Tibial artery (tissue), 4 donors: ENCODE data around the gene SMAD3.

Experiments used
- DNase-seq, 2 donors: peaks; one replicate each; pipeline ENCODE4 v3.0.0-alpha.2; 2019
- H3K27ac ChIP-seq, 2 donors: fragments of 200-600 bp; sonication (generic) in 1 of 2; 1 replicate in 1 of 2; 2 replicates in 1 of 2; pipeline ENCODE4 v1.5.1; 2018 to 2019; ENCODE audit warnings: mild to moderate bottlenecking in 1 of 2
- H3K27me3 ChIP-seq, 2 donors: fragments of 200-600 bp; sonication (generic) in 1 of 2; one replicate each; pipeline versions ENCODE4 v1.5.1 to v1.6.0; 2016 to 2019
- H3K36me3 ChIP-seq, 3 donors: fragments of 200-600 bp; sonication (generic) in 2 of 3; one replicate each; pipeline ENCODE4 v1.5.1; 2016 to 2019; ENCODE audit warnings: mild to moderate bottlenecking in 2 of 3
- H3K4me1 ChIP-seq, 4 donors: fragments of 200-600 bp; sonication (generic) in 2 of 4; 1 replicate in 3 of 4; 2 replicates in 1 of 4; pipeline ENCODE4 v1.5.1; 2016 to 2019
- H3K4me3 ChIP-seq, 2 donors: fragments of 200-600 bp; sonication (generic) in 1 of 2; 1 replicate in 1 of 2; 2 replicates in 1 of 2; pipeline ENCODE4 v1.5.1; 2018 to 2019; ENCODE audit warnings: mild to moderate bottlenecking in 2 of 2
- H3K9me3 ChIP-seq, 3 donors: fragments of 200-600 bp; sonication (generic) in 1 of 3; one replicate each; pipeline ENCODE4 v1.5.1; 2016 to 2019
- intact Hi-C: fragments of 100-400 bp; cut with DNase I; formaldehyde crosslinking; loops from one replicate; pipeline ENCODE4 v1.15.0; 2023; ENCODE audit warnings: low total_unique reads
- TF ChIP-seq, protein P1 (sequence below), 2 experiments: fragments of 200-600 bp in 1 of 2; fragments of 450-650 bp in 1 of 2; IDR thresholded peaks; one replicate each; pipeline ENCODE4 v1.5.1; 2017 to 2019; ENCODE audit warnings: antibody characterized with exemption in 2 of 2, mild to moderate bottlenecking in 1 of 2, moderate library complexity in 1 of 2

SMAD3 gene

DNA sequence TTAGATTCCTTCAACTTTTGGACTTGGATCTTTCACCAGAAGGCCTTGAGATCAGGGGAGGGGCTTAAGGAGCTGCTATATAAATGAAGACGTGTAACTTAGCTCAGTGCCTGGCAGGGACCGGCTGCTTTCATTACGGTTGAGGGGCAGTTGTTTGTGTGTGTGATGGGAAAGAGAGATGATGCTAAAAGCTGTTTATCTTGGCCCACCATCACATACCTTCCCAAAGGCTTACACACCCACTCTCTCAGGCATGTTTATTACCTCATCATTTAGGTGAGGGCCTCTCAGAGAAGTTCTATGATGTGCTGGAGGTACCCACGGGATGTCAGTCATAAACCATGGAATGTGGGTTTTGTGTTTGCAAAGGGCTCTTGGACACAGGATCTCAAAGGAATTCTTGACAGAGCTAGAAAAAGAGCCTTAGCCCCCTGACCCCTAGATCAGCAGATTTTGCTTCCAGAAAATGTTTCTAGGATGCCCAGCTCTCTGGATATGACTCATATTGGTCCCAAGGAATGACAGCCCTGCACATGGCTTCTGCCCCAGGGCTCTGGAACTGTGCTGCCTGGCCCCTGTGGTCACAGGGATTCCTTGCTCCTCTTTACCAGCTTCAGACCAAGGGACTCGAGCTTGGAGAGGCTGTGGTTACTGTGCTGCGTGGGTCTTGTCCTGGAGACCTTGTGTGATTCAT lies 15.9 kb upstream of the SMAD3 start:
- peak in 1 of 2 donors; percentile 77 for DNase-seq
- Histone ChIP-seq H3K27ac (peak overlapping the region; percentile 85 to 86), H3K4me3 (peak overlapping the region in 1 of 2 donors; percentile 10), H3K27me3 (no peaks in the 10 kb centered on the region), H3K9me3 (no peaks in the 10 kb centered on the region), H3K36me3 (no peaks in the 10 kb centered on the region), H3K4me1 (peaks cover 11 to 60% (median 42%) of the 10 kb centered on the region in 4 donors)
- TF ChIP-seq, protein P1, sequence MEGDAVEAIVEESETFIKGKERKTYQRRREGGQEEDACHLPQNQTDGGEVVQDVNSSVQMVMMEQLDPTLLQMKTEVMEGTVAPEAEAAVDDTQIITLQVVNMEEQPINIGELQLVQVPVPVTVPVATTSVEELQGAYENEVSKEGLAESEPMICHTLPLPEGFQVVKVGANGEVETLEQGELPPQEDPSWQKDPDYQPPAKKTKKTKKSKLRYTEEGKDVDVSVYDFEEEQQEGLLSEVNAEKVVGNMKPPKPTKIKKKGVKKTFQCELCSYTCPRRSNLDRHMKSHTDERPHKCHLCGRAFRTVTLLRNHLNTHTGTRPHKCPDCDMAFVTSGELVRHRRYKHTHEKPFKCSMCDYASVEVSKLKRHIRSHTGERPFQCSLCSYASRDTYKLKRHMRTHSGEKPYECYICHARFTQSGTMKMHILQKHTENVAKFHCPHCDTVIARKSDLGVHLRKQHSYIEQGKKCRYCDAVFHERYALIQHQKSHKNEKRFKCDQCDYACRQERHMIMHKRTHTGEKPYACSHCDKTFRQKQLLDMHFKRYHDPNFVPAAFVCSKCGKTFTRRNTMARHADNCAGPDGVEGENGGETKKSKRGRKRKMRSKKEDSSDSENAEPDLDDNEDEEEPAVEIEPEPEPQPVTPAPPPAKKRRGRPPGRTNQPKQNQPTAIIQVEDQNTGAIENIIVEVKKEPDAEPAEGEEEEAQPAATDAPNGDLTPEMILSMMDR (IDR thresholded peaks at IDR 0.05): no peak
- intact Hi-C loops: no loop called here

DNA sequence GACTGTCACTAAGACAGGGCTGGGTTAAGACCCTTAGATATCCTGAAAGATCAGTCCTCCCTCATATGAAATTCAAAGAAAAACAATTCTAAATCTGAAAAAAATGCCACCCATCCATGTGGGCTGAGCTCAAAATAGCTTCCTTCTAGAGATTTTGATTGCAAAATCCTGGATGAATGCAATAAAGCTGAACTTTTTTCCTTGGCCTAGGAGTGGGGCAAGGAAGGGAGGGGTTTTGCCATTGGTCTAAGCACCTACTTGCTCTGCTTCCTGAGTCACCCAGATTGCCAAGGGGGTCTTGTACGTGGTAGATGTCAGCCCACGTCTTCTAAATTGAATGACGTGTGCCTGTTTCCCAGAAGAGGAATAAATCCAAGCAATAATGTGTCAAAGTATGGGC lies 15.3 kb upstream of the SMAD3 start:
- DNase-seq: no peak

DNA sequence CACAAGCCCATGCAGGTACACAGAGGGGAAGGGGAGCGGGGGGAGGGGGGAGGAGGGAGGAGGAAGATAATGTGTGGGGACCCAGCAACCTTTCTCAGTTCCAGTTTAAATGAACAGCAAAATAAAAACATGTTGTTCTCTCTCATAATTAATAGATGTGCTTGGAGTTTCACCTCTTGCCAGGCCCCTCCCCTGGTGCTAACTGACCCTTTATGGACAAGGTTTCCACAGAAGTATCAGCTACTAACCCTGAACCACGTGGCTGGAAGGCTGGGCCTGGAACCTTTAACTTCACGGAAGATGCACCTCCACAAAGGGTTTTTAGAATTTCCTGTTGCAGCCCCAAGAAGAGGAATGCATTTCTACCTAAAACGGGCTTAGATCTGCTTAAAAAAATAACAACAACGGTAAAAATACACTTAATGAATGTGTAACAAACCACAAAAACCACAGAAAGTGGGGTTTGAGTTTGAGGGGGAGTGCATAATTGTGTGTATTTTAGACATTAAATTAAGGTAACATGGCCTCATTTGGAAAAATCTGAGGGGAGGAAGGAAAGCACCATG lies 14.8 kb upstream of the SMAD3 start:
- intact Hi-C loops: no loop called here
- H3K27me3 ChIP-seq: no peaks in the 10 kb centered on the region
- H3K4me3 ChIP-seq: no peak overlapping the region
- no peaks in the 10 kb centered on the region for H3K36me3 ChIP-seq
- H3K27ac ChIP-seq: peak overlapping the region; percentile 85 to 86
- no peaks in the 10 kb centered on the region for H3K9me3 ChIP-seq
- DNase-seq: no peak
- TF ChIP-seq, protein P1 (IDR thresholded peaks at IDR 0.05): no peak
- H3K4me1 ChIP-seq: peaks cover 11 to 52% (median 39%) of the 10 kb centered on the region in 4 donors

More for the DNA sequence above, 15.3 kb upstream of the SMAD3 start:
- H3K4me1 ChIP-seq: peaks cover 11 to 55% (median 39%) of the 10 kb centered on the region in 4 donors
- intact Hi-C loops: no loop called here
- peak overlapping the region; percentile 85 to 86 for H3K27ac ChIP-seq
- no peaks in the 10 kb centered on the region for H3K27me3 ChIP-seq
- H3K9me3 ChIP-seq: no peaks in the 10 kb centered on the region
- H3K36me3 ChIP-seq: no peaks in the 10 kb centered on the region
- TF ChIP-seq, protein P1 (IDR thresholded peaks at IDR 0.05): no peak
- peak overlapping the region in 1 of 2 donors; percentile 10 for H3K4me3 ChIP-seq

DNA sequence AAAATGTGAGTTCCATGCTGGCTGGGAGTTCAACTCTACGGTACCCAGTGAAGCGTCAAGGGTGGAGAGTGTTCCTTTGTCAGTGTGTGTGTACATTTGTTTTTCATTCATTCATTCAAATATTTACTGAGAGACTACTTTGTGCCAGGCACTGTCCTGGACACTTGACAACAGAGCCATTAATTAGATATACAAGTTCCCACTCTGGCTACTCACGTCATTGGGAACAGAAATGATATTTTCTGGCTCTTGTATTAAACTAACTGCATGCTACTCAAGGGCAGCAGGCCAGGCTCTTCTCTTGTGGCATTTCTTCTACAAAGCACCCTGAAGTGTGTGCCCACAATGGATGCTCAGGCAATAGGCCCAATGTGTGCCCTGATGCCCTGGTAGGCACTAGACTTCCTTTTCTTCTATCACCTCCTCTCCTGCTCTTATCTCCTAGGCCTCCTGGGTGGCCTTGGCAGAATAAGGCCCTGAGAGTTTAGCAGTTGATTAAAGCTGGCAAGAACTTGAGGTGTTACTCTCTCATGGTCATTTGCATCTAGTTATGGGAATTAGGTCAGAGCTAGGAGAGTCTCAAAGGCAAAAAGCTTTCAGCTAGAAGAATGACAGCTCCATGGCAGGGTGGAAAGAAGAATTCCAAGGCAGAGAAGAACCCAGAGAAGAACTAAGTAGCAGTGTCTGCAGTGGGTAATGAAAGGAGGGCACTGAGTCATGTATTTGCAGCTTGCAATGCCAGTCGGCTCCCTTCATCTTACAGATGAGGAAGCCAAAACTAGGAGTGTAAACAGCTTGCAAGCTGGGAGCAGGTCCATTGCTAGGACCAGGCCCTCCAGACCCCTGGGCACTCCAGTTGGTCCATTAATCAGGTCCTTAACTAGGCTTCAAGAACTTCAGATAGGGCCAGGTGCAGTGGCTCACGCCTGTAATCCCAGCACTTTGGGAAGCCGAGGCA lies 14.0 kb upstream of the SMAD3 start:
- TF ChIP-seq, protein P1 (IDR thresholded peaks at IDR 0.05): no peak
- Histone ChIP-seq H3K9me3 (no peaks in the 10 kb centered on the region), H3K27me3 (no peaks in the 10 kb centered on the region), H3K4me3 (no peak overlapping the region), H3K4me1 (peaks cover 11 to 52% (median 39%) of the 10 kb centered on the region in 4 donors), H3K36me3 (no peaks in the 10 kb centered on the region), H3K27ac (peak overlapping the region; percentile 85 to 86)
- intact Hi-C loops: no loop called here
- DNase-seq: peak in 1 of 2 donors; percentile 42

DNA sequence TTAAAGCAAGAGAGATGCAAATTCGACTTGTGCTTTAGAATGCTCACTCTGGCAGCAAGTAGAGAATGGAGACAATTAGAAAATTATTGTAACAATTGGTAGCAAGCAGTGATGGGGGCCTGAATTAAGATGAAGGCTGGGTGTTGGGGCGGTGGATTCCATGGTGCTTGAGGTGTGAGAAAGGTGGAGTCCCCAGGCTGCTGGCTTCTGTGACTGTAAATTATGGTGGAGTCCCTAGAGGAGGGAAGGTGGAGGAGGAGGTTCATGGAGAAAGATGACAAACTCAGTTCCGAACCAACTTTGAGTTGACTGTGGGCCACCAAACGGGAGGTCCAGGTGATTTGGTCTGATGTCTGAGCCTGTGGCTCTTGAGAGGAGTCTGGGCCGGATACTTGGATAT lies 10.7 kb upstream of the SMAD3 start:
- Histone ChIP-seq H3K27ac (no peak overlapping the region), H3K27me3 (no peaks in the 10 kb centered on the region), H3K9me3 (no peaks in the 10 kb centered on the region), H3K4me1 (peaks cover 5 to 44% (median 28%) of the 10 kb centered on the region in 4 donors), H3K36me3 (no peaks in the 10 kb centered on the region), H3K4me3 (no peak overlapping the region)
- intact Hi-C loops: no loop called here
- TF ChIP-seq, protein P1 (IDR thresholded peaks at IDR 0.05): no peak
- DNase-seq: peak in 1 of 2 donors; percentile 20
